ENCODE data around the gene PLEKHH1. TPM values are rescaled to one million over a fixed set of nuclear protein-coding genes. Genes with fewer than 3 reads are reported as not detected.

Gene PLEKHH1
- total RNA-seq, 4 donors from 2014 or later, result 0.75 to 3.4 (median 2.5) TPM

GRCh38 chr14:67580336-67581171, 47.5 kb downstream of the PLEKHH1 start:
- in situ Hi-C loops (cut with MboI; ENCODE audit: low sequenced_read_pairs in 4 of 4) (loop anchor here in 3 of 4 donors (5.0 to 10.0 kb wide), 2 partner anchors 122 to 124 kb away; partner anchors contain the start of gene RDH12 (in 3 of the 3)), intact Hi-C loops (cut with DNase I; ENCODE audit: low total_unique reads) (no loop called here)
- H3K4me1 ChIP-seq, result no peaks in the 10 kb centered on the region
- H3K27me3 ChIP-seq, result no peaks in the 10 kb centered on the region
- no peaks in the 10 kb centered on the region for H3K9me3 ChIP-seq
- ATAC-seq (no peak), DNase-seq (no peak)
- no peak overlapping the region for H3K27ac ChIP-seq
- H3K36me3 ChIP-seq, result no peaks in the 10 kb centered on the region
- H3K4me3 ChIP-seq, result no peak overlapping the region
- no peak for TF ChIP-seq CTCF (IDR thresholded peaks at IDR 0.05 in 4 of 5, conservative IDR thresholded peaks at IDR 0.05 in 1 of 5)
- TF ChIP-seq POLR2A (IDR thresholded peaks at IDR 0.05), result no peak

GRCh38 chr14:67581643-67582042, 48.6 kb downstream of the PLEKHH1 start:
- Histone ChIP-seq H3K9me3 (no peaks in the 10 kb centered on the region), H3K27me3 (no peaks in the 10 kb centered on the region), H3K36me3 (no peaks in the 10 kb centered on the region), H3K27ac (no peak overlapping the region), H3K4me3 (no peak overlapping the region), H3K4me1 (no peaks in the 10 kb centered on the region)
- intact Hi-C loops (cut with DNase I; ENCODE audit: low total_unique reads) (no loop called here), in situ Hi-C loops (cut with MboI; ENCODE audit: low sequenced_read_pairs in 4 of 4) (loop anchor here in 3 of 4 donors (5.0 to 10.0 kb wide), 2 partner anchors 121 to 123 kb away; partner anchors contain the start of gene RDH12 (in 3 of the 3))
- no peak for ATAC-seq
- no peak for DNase-seq
- TF ChIP-seq CTCF (IDR thresholded peaks at IDR 0.05 in 4 of 5, conservative IDR thresholded peaks at IDR 0.05 in 1 of 5) (no peak), POLR2A (IDR thresholded peaks at IDR 0.05) (no peak)

- TF ChIP-seq POLR2A (IDR thresholded peaks at IDR 0.05) (no peak), CTCF (IDR thresholded peaks at IDR 0.05 in 4 of 5, conservative IDR thresholded peaks at IDR 0.05 in 1 of 5) (no peak)
- Histone ChIP-seq H3K4me1 (no peaks in the 10 kb centered on the region), H3K9me3 (no peaks in the 10 kb centered on the region), H3K36me3 (no peaks in the 10 kb centered on the region), H3K27ac (no peak overlapping the region), H3K27me3 (no peaks in the 10 kb centered on the region), H3K4me3 (no peak overlapping the region)
- intact Hi-C loops (cut with DNase I; ENCODE audit: low total_unique reads) (no loop called here), in situ Hi-C loops (cut with MboI; ENCODE audit: low sequenced_read_pairs in 4 of 4) (loop anchor here in 3 of 4 donors (5.0 to 10.0 kb wide), 2 partner anchors 120 to 123 kb away; partner anchors contain the start of gene RDH12 (in 3 of the 3))
- ATAC-seq (no peak), DNase-seq (no peak)
These were observed 49.0 kb downstream of the PLEKHH1 start for GRCh38 chr14:67582061-67582460.

- Histone ChIP-seq H3K4me1 (no peaks in the 10 kb centered on the region), H3K36me3 (peaks cover 0 to 12% of the 10 kb centered on the region in 2 donors), H3K27ac (no peak overlapping the region), H3K4me3 (no peak overlapping the region), H3K9me3 (no peaks in the 10 kb centered on the region), H3K27me3 (no peaks in the 10 kb centered on the region)
- in situ Hi-C loops (cut with MboI; ENCODE audit: low sequenced_read_pairs in 4 of 4) (loop anchor here in 3 of 4 donors (5.0 to 10.0 kb wide), 2 partner anchors 118 to 121 kb away; partner anchors contain the start of gene RDH12 (in 3 of the 3)), intact Hi-C loops (cut with DNase I; ENCODE audit: low total_unique reads) (loop anchor here (1.0 kb wide), 1 partner anchor 120 kb away; no protein-coding TSS in a partner anchor)
- DNase-seq (no peak), ATAC-seq (peak; percentile 73 to 76)
- TF ChIP-seq POLR2A (IDR thresholded peaks at IDR 0.05) (no peak), CTCF (IDR thresholded peaks at IDR 0.05 in 4 of 5, conservative IDR thresholded peaks at IDR 0.05 in 1 of 5) (peak; percentile 46 to 66 (median 62))
These were observed 50.9 kb downstream of the PLEKHH1 start for GRCh38 chr14:67583711-67584644.
